SU-DHL-6 (cell line): Measurements from ENCODE around the gene MT1E.

ENCODE experiments used
- H2AFZ ChIP-seq: fragments of 200-600 bp; sonication (generic); 2 replicates; pipeline ENCODE4 v1.6.1; 2014; ENCODE audit warnings: low read depth, mild to moderate bottlenecking, moderate library complexity, mixed read lengths, antibody characterized with exemption, low read length; ENCODE audit not compliant: severe bottlenecking
- H3F3A ChIP-seq: fragments of 200-600 bp; shearing (Covaris generic); 2 replicates; pipeline ENCODE4 v1.6.0; 2016; ENCODE audit warnings: antibody characterized with exemption, mild to moderate bottlenecking; ENCODE audit not compliant: insufficient read depth
- H3K27ac ChIP-seq: fragments of 200-600 bp; sonication (generic); 2 replicates; pipeline ENCODE4 v1.5.1; 2016; ENCODE audit warnings: low read depth, mild to moderate bottlenecking, low read length, moderate library complexity, mixed read lengths
- H3K27me3 ChIP-seq: fragments of 200-600 bp; sonication (generic), shearing (Covaris generic); 2 replicates; pipeline ENCODE4 v1.6.0; 2014; ENCODE audit warnings: mild to moderate bottlenecking, low read length
- H3K36me3 ChIP-seq: fragments of 200-600 bp; sonication (generic); 2 replicates; pipeline ENCODE4 v1.6.1; 2014; ENCODE audit warnings: mild to moderate bottlenecking, low read length, mixed read lengths
- H3K4me2 ChIP-seq: fragments of 300-600, 200-600 bp; shearing (Covaris generic), sonication (generic); 2 replicates; pipeline ENCODE4 v1.6.0; 2014; ENCODE audit warnings: low read length, low read depth, mild to moderate bottlenecking; ENCODE audit not compliant: poor library complexity, severe bottlenecking
- H3K4me3 ChIP-seq: fragments of 200-600 bp; sonication (generic); 2 replicates; pipeline ENCODE4 v1.5.1; 2014; ENCODE audit warnings: antibody characterized with exemption, low read length, mild to moderate bottlenecking, mixed read lengths; ENCODE audit not compliant: insufficient read depth, poor library complexity, severe bottlenecking
- H3K79me2 ChIP-seq: fragments of 200-600 bp; sonication (generic); 2 replicates; pipeline ENCODE4 v1.6.1; 2014; ENCODE audit warnings: mild to moderate bottlenecking, low read length, moderate library complexity; ENCODE audit not compliant: insufficient read depth
- H3K9ac ChIP-seq: fragments of 200-600 bp; sonication (generic); 2 replicates; pipeline ENCODE4 v1.7.0; 2014; ENCODE audit warnings: mild to moderate bottlenecking, low read length
- H3K9me2 ChIP-seq: fragments of 200-600 bp; sonication (generic); replicated peaks from 2 replicates; pipeline ENCODE4 v1.6.1; 2014; ENCODE audit warnings: low read length; ENCODE audit not compliant: insufficient read depth
- H3K9me3 ChIP-seq: fragments of 200-600 bp; sonication (generic); 2 replicates; pipeline ENCODE4 v1.6.1; 2014; ENCODE audit warnings: low read length, mixed read lengths; ENCODE audit not compliant: insufficient read depth
- H4K20me1 ChIP-seq: fragments of 200-600 bp; sonication (generic); 2 replicates; pipeline ENCODE4 v1.6.1; 2014; ENCODE audit warnings: low read depth, mild to moderate bottlenecking, antibody characterized with exemption, low read length, moderate library complexity, mixed read lengths
- CTCF ChIP-seq: fragments of 200-600 bp; sonication (generic); IDR thresholded peaks from one replicate; pipeline ENCODE4 v1.5.1; 2017; ENCODE audit warnings: antibody characterized with exemption, mild to moderate bottlenecking, low read length, moderate library complexity; ENCODE audit not compliant: insufficient read depth, poor library complexity, severe bottlenecking
- EZH2phosphoT487 ChIP-seq: fragments of 200-600 bp; sonication (generic), shearing (Covaris generic); conservative IDR thresholded peaks from 2 replicates; pipeline ENCODE4 v1.6.1; 2018; ENCODE audit warnings: mild to moderate bottlenecking, antibody characterized with exemption, low read length, moderate library complexity, mixed read lengths

MT1E gene

DNA sequence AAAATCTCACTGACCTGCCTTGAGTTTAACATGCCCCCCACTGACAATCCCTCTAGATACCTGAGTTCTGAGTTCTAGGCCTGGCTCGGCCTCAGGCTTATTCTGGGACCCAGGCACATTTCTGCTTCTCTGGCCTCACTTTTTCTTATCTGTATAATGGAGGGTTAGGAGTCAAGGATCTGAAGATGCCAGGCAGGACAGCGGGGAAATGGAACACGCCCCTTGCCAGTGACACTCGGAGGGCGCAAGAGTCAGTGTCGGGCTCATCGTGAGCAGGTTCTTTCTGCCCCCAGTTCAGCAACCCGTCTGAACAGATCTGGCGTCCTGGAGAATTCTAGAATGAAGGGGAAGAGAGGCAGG is 36.8 kb upstream of the MT1E start:
- no peaks in the 10 kb centered on the region for H3K9me3 ChIP-seq
- H3K27ac ChIP-seq, result no peak overlapping the region
- TF ChIP-seq CTCF, result no peak
- no peak for TF ChIP-seq EZH2phosphoT487
- no peak overlapping the region for H2AFZ ChIP-seq
- no peaks in the 10 kb centered on the region for H3K9me2 ChIP-seq
- H4K20me1 ChIP-seq, result no peaks in the 10 kb centered on the region
- H3K27me3 ChIP-seq, result 0 out of 2 replicates have a peak, but pooled peaks cover 3% of the 10 kb centered on the region
- no peaks in the 10 kb centered on the region for H3F3A ChIP-seq
- H3K9ac ChIP-seq, result no peak overlapping the region
- no peaks in the 10 kb centered on the region for H3K79me2 ChIP-seq
- H3K4me2 ChIP-seq, result no peak overlapping the region
- no peaks in the 10 kb centered on the region for H3K36me3 ChIP-seq
- H3K4me3 ChIP-seq, result no peak overlapping the region

DNA sequence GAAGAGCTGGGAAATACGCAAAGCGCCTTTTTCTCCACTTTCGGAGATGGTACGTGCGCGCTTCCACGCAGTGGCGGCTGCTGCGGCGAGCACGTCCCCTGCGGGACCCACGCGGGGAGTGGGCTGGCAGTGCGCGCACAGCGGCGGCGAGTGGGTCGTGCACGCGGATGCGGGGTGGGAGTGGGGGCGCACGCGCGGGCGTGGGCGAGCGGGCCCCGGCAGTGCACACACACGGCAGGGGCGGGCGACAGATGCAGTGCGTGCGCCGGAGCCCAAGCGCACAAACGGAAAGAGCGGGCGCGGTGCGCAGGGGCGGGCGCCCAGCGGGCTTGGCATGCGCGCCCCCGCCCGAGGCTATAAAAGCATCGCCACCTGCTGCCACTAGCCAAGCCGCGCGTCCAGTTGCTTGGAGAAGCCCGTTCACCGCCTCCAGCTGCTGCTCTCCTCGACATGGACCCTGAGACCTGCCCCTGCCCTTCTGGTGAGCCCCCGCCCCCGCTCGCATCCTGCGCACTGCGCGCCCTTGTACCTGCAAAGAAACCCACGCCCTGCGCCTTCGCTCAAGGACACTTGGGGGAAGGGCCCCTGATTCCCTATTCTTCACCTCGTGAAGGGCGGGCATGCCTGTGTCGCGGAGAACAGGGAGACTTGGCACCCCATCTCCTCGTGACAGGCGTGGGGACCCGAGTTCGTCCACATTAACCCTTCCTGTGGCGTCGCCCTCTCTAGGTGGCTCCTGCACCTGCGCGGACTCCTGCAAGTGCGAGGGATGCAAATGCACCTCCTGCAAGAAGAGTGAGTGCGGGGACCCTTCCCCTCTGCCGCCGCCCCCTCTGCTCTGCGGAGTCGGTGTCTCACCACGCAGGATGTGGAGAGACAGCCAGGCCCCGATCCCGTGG is 36.2 kb upstream of the MT1E start, which contains the start of gene MT3:
Gene MT3 (plus strand): TSS at position 388 of the 899 bp plus-strand sequence. CDS start 63 bp downstream, at position 451.
- TF ChIP-seq EZH2phosphoT487 (no peak), CTCF (no peak)
- Histone ChIP-seq H2AFZ (no peak within 1 kb of the TSS), H3K36me3 (no peaks in the 10 kb centered on the region), H4K20me1 (no peaks in the 10 kb centered on the region), H3K9me2 (no peaks in the 10 kb centered on the region), H3K27me3 (0 out of 2 replicates have a peak, but pooled peaks cover 3% of the 10 kb centered on the region), H3K79me2 (no peaks in the 10 kb centered on the region), H3K9me3 (no peaks in the 10 kb centered on the region), H3K4me3 (no peak within 1 kb of the TSS), H3F3A (no peaks in the 10 kb centered on the region), H3K4me2 (no peak within 1 kb of the TSS), H3K9ac (no peak within 1 kb of the TSS), H3K27ac (no peak within 1 kb of the TSS)

GRCh38 chr16:56591377-56592060 is 34.1 kb upstream of the MT1E start:
- no peaks in the 10 kb centered on the region for H3K9me2 ChIP-seq
- H2AFZ ChIP-seq, result no peak overlapping the region
- H3K27me3 ChIP-seq, result 0 out of 2 replicates have a peak, but pooled peaks cover 3% of the 10 kb centered on the region
- H3F3A ChIP-seq, result no peaks in the 10 kb centered on the region
- no peak overlapping the region for H3K27ac ChIP-seq
- H3K79me2 ChIP-seq, result no peaks in the 10 kb centered on the region
- H3K4me2 ChIP-seq, result no peak overlapping the region
- H3K9me3 ChIP-seq, result no peaks in the 10 kb centered on the region
- H3K4me3 ChIP-seq, result no peak overlapping the region
- no peaks in the 10 kb centered on the region for H4K20me1 ChIP-seq
- H3K9ac ChIP-seq, result no peak overlapping the region
- no peaks in the 10 kb centered on the region for H3K36me3 ChIP-seq
- TF ChIP-seq CTCF (no peak), EZH2phosphoT487 (no peak)
